GM19328 (cell line): ENCODE data around the gene AFF2.
"Not testable (repeated sequence)": the region's sequence is repeated elsewhere in the genome, so short reads cannot be mapped to it uniquely, and the experiment has no call there.

Experiments used
- ATAC-seq: cut with Tn5 transposase; IDR thresholded peaks from one replicate; pipeline ENCODE4 v1.9.1; 2021; ENCODE audit warnings: mild to moderate bottlenecking, moderate library complexity; ENCODE audit not compliant: unreplicated experiment

The AFF2 gene

DNA sequence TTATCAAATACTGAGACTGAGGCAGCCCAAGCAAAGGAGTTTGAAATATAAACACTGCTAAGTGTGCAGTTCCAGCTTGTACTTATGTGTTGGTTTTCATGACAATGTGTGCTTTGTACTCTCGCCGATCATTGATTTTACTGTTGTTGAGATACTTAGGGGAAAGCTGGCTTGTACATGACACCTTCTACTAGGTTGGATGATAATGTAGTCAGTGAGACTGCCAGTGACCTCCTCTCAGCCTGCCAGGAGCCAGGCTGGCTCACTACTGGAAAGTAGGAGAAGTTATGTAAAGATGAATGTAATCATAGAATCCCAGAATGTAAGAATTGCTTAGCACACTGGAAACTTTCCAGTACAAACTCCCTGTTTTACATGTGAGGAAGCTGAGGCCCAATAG is 132.0 kb downstream of the AFF2 start:
- ATAC-seq: no peak

DNA sequence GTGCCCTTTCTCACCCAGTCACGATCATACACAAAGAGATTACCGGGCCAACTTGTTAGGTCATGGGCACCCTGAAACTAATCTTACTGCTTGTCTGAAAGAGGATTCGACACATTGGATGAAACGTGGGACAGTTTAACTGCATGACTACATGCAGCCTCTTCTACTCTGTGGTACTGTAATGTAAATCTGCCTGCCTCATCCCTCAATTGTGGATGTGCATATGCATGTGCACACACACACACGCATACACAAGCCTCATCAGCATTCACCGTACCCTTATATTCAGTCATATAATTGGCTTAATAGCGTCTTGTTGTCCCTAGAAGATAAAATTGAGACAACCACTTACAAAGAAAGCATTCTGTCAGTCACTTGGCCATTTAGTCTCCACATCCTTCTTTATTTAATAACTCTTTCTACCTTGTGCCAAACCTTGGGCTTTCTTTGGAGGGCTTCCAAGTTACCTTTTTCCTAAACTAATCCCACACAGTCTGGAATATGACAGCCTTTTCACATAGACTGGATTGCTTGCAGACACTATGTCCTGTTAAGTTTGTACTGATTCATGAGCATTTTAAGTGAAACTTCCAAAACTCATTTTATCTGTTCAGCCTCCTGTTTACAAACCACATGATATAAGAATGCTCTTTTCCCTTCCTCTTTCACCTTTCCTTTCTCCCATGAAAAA is 132.9 kb downstream of the AFF2 start:
- no peak for ATAC-seq

DNA sequence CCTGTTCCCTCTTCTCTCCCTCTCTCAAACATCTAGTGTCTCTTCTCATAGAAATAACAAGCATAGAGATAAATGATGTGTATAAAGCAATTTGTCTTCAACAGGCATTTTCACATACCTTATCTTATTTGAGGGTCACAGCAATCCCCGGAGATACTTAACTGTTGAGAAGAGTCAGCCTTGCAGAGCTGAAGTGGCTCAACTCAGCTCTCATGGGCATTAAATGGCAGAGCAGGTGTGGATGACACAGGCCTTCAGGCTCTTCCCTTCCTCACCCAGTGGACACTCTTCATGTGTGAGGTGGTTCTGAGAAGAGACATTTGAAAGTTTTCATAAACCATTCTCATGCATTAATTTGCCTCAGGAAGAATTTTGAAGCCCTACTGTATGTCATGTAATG is 134.2 kb downstream of the AFF2 start:
- no peak for ATAC-seq

DNA sequence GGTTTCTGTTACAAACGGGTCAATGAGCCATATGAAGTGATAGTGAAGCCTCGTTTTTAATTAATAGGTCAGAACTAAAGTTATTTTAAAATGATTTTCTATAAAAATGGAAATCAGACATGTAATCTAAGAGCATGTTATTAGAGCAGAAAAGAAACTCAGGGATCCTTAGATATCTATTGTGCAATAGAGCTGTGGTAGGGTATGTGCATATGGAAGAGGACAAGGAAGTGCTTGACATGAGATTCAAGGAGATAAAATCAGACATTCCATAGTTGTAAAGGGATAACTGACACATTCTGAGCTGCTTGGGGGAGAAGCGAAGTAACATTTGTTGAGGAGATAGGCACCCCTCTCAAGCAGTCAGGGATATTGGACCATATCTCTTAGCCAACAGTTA is 143.0 kb downstream of the AFF2 start:
- no peak for ATAC-seq

DNA sequence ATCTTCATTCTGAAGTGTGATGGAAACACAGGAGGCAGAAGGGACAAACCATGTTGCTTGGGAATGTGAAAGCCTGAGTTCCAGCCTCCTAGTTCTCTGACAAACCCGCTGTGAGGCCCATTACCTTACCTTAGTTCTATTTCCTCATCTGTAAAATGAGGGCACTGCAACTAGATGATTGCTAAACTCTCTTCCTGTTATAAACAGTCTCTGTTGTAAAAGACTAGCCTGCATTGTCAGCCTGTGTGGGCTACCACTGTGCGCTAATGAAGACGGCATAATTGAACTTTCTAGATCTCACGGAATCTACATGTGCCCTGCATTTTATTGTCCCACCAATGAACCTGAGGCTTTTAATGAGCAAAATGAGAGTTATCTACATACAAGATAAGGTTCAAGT is 147.2 kb downstream of the AFF2 start:
- ATAC-seq: no peak

DNA sequence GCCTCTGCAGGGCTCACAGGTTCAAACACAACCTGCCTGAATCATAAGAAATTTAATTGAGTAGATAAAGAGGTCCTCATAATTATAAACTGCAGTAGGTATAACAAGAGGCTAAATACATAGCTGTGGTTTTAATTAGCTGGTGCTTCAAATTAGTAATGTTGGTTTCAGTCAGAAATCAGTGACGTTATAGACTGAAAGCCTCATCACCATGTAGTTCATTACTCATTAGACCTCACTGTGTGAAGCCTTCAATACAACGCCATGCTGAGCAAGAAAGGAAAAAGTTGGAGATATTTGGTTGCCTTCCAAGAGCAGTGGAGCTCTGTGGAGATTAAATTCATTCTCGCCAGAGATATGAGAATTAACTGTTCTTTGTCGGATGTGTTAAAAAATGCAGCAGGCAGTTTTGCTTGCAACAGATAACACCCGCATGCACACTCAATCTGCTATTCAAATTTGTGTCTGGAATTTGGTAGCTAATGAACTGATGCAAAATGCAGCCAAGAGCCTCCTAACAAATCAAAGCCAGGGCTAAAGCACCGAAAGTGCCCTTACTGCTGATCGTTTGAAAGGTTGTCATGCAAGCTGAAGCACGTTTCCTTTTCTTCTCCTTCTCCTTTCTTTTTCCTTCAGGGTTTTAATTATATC is 148.9 kb downstream of the AFF2 start:
- no peak for ATAC-seq

DNA sequence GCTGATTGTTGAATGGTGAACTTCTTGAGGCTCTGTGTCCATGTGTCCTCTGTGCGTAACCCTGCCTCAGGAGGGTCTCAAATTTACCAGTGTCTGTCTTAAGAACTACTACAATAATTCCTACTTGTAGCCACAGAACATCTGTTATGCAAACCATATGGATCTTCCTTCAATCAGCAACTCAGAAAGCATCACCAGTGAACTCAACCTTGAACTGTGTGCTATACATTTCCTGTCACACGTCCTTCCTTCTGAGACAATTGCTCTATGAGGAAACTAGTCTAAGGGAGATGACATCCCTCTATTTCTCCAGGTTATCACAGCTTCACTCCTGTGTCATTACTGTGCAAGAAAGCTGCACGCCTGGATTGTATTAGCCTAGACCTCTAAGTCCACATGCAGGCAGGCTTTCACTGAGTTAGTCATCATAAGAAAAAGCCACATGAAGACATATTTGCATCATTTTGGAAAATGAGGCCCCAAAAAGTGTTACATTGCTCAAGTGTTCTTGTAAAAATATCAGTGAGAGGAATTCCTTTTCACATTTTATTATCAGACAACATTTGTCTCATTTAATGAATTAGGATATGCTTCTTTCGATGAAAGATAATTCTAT is 157.8 kb downstream of the AFF2 start:
- ATAC-seq: no peak

DNA sequence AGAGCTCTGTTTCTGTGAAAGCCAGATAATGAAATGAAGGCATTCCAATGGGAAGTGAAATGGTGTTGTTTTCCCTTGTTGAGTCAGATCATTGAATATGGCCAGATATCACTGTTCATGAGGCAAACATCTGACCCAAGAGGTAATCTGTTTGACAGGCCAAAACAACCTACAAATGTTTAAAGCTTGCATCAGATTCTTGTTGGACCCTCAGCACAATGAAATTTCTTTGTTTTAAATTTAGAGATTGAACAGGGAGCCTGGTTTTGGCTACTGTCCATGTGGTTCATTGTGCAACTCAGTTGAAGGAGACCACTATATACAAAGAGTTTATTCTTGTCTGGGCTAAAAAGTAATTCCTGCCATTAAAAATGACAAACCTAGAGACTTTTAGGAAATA is 159.1 kb downstream of the AFF2 start:
- ATAC-seq: no peak

DNA sequence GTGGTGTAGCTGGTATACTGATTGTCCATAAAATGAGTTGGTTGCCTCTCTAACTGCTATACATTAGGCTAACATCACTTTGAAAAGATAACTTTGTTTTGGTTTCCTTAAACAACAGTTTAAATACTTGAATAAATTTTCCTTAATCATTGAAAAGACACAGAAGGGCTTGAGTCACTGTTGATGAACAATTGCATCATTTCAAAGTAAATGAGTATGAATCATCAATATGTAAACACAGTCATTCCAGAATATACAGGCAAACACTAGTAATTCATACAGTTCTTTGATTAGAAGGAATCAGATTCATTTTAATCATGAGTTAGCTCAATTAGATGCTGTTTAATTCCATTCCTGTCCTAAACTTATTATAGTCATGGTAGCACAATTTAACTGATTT is 160.6 kb downstream of the AFF2 start:
- no peak for ATAC-seq

DNA sequence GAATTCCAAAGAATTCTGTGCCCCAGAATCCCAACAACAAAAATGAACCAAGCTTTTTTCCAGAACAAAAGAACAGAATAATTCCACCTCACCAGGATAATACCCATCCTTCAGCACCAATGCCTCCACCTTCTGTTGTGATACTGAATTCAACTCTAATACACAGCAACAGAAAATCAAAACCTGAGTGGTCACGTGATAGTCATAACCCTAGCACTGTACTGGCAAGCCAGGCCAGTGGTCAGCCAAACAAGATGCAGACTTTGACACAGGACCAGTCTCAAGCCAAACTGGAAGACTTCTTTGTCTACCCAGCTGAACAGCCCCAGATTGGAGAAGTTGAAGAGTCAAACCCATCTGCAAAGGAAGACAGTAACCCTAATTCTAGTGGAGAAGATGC is 161.6 kb downstream of the AFF2 start:
- ATAC-seq: no peak

DNA sequence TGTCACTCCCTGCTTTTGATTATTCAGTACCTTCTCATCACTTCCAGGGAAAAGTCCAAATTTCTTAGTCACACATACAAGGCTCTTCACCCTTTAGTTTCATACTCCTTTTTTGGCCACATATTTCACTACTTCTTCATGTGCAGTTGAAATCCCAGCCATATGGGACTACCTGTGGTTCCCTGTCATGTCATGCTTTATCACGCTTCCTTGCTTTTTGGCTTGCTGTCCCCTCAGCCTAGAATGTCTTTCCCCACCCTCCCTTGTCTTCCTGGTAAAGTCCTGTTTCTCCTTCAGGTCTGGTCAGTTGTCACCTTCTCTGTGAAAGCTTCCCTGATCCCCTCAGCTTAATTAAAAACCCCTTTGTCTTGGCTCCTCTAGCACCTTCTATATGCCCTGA is 163.8 kb downstream of the AFF2 start:
- ATAC-seq: no peak

DNA sequence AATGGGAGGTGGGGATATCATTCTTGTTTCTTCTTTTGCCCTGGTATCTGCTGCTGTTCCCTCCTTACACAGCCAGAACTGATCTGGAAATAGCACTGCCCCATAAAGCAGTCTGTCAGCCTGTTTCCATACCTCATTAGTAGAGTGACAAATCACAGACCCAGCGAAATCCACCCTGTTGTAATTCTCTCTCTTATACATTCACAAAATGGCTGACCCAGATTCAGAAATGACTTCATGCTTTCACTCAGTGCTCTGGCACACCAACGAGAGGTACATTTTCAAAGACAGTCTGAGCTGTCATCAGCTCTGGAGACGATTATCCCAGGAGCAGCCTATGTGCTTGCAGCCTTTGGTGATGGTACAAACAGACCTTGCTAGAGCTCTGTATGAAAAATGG is 164.6 kb downstream of the AFF2 start:
- no peak for ATAC-seq

DNA sequence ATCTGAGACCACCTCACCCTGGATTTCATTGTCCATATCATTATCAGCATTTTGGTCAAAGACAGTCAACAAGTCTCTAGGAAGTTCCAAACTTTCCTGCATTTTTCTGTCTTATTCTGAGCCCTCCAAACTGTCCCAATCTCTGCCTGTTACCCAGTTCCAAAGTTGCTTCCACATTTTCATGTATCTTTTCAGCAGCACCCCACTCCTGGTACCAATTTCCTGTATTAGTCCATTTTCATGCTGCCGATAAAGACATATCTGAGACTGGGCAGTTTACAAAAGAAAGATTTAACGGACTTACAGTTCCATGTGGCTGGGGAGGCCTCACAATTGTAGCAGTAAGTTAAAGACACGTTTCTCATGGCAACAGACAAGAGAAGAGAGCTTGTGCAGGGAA is 168.8 kb downstream of the AFF2 start:
- not testable (repeated sequence) for ATAC-seq

DNA sequence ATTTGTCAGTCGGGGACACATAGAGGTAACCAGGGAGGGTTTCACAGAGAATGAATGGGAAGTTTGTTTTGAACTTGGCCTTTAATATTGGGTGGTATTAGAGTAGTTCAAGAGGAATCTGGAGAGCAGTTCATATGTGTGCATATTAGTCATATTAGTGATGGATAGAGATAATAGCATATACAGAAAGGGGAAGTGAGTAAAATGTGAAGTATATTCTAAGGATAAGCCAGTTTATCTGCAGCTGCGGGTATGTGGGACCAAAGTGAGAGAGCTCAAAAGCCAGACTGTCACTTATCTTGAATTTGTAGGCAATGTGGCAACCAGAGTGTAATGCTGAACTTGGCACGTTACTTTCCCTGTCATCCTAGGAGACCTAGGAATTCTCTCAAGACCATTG is 169.9 kb downstream of the AFF2 start:
- no peak for ATAC-seq

DNA sequence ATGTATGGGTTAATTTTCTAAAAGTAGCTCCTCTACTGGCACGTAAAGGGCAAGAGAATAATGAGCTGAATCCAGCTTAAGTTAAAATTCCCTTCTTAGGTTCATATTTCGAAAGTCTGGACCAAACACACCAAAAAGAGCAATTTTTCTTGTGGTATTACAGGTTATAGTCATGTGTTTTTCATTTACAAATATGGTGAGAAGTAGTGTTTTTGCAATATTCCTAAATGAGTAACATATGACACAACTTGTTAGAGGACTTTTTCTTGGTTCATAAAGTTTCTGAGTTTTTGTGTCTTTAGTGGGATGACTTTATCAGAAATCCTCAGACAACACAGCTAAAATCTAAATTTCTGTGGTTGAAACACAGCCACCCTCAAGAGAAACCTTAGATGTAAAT is 172.1 kb downstream of the AFF2 start:
- no peak for ATAC-seq

DNA sequence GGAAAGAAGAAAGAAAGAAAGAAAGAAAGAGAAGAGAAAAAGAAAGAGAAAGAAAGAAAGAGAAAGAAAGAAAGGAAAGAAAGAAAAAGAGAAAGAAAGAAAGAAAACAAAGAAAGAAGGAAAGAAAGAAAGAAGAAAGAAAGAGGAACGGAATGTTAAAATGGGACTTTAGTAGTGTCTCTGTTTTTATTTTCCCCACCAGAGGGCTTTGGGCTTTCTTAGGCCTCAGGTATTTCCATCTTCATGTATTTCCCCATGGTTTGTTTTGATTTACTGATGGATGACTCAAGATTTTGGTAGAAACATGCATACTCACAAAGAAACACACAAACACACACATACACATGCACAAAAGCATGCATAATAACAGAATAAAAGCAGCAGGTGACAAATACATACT is 181.2 kb downstream of the AFF2 start:
- no peak for ATAC-seq

DNA sequence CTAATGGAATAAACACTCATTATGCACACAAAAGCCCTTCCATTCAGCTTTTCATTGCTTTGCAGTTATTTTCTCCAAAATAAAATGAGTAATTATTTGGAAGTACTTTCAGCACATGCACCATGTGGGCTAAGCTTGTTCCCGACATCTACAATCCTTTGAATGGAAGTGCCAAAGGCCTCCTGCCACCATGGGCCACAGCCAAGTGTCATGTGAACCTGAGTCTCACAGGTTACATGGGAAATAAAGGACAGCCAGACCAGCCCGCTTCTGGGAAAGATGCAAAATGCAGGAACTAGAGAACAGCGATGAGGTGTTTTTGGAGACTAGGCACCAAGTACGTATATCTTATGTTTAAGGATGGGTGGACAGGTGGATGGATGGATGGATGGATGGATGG is 181.8 kb downstream of the AFF2 start:
- no peak for ATAC-seq

DNA sequence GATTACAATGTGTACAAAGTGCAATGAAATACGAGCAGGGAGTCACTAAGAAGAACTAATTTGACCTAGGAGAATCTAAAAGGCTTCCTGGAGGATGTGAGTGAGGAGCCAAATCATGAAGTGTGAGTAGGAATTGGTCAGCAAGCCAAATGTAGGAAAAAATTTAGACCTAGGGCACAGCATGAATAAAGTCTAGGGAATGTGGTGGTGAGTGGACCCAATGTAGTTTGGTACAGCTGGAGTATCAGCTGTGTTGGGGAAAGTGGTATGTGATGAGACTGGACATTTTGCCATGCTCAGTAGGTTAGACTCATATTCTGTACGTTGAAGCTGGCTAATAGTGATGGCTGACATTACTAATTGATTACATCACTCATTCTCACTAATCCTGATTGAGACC is 191.0 kb downstream of the AFF2 start:
- ATAC-seq: no peak

DNA sequence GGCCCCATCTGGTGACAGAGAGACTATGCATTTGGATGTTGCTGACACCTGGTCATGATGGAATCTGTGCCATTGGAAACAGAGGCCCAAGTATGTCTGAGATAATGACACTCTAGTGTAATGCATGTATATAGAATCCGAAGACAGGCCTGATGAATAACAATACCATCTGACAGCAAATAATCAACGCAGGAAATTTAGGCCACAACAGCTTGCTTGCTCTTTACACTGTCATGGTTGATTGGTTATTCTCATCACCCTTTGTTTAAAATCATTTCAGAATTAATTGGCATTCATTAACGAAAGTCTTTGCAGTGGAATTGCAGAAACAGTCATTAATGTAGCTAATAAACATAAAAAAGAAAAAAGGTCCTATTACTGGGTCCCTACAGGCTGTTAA is 194.8 kb downstream of the AFF2 start:
- no peak for ATAC-seq

DNA sequence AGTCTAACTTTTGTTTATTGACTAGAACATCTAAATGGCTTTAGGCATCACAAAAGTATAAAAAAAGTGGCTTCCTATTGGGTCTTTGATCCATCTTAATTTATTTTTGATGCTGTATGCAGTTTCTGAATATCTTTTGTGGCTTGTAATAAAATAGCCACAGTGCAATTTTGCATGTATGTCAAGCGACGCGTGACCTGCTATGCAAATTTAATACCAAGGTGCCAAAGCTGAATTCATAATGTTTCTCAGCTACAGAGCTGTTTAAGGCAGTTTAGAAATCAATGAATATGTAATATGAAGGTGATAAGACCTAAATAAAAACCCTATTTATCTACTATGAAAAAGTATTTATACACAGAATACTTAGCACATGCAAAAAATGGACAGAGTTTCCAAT is 197.8 kb downstream of the AFF2 start:
- ATAC-seq: no peak

DNA sequence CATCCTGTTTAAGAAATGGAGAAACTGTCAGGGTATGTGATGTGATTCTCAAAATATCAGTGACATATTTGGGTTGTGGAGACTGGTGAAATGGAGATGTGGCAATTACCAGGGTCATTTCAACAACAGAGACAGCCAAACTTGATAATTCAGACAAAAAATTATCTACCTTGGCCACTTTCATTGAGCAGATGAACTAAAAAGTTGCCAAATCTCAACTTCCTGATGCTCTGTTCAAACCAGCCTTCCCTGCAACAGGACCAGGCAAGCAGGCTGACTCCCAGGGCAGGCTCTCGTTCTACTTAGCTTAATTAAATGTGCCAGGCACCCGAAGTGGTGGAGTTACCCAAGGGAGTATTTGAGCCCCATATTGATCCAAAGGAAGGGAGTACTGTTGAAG is 199.6 kb downstream of the AFF2 start:
- ATAC-seq: no peak

DNA sequence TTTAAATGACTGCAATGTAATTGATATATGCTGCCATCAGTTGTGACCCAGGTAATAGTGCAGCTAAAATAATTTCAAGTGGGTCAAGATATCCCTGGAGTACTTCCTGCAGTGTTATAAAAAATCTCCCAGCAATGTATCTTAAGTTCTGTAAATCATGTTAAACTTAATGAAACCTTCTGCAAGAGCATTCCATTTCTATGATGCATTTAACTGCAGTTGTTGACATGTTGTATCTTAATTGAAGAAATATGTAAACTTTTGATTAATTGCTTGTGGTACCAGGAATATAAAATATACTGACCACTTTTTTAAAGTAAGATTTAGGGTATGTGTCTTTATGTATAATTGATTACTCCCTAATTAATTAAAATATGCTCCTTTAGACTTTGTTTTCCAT is 213.6 kb downstream of the AFF2 start:
- no peak for ATAC-seq

DNA sequence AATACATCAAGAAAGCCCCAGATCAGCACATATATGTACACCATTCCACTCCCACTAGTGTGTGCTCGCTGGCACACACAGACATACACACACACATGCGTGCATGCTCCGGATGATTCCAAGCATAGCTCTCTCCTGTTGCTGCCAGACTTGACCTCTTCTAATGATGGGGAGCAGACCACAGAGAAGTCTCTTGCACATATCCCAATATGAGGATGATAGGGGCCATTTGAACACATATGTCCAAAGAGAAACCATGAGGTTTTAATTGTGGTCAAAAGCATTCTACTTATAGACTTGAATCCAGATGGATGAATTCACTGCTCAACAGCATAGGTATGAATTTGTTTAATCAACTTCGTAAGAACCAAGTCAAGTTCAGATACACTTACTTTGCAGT is 214.9 kb downstream of the AFF2 start:
- ATAC-seq: no peak
